ENCODE measurements around the gene MIS12. TPM values are rescaled to one million over a fixed set of nuclear protein-coding genes. Genes with fewer than 3 reads are reported as not detected.

MIS12 gene
- total RNA-seq, 4 donors from 2014 or later, result 6.2 to 28.8 (median 14.8) TPM

DNA sequence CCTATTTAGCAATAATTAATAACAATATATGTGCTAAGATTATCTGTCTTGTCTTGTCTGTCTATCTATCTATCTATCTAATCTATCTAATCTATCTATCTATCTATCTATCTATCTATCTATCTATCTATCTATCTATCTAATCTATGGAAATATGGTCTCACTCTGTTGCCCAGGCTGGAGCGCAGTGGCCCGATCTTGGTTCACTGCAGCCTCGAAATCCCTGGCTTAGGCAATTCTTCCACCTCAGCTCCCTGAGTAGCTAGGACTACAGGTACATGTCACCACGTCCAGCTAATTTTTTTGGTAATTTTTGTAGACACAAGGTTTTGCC, 44.7 kb downstream of the MIS12 start:
- Histone ChIP-seq H3K4me1 (peaks cover 0 to 14% (median 0%) of the 10 kb centered on the region in 3 donors), H3K36me3 (peaks cover 9 to 93% (median 9%) of the 10 kb centered on the region in 3 donors), H3K27ac (no peak overlapping the region), H3K27me3 (no peaks in the 10 kb centered on the region), H3K9me3 (no peaks in the 10 kb centered on the region), H3K4me3 (no peak overlapping the region)
- WGBS, 2 donors, result 88 to 91% methylated on average over 4 of the region's 4 CpGs
- DNase-seq, result no peak
- intact Hi-C loops (cut with DNase I), result no loop called here
- TF ChIP-seq POLR2A (IDR thresholded peaks at IDR 0.05), result no peak
- TF ChIP-seq, protein P1, sequence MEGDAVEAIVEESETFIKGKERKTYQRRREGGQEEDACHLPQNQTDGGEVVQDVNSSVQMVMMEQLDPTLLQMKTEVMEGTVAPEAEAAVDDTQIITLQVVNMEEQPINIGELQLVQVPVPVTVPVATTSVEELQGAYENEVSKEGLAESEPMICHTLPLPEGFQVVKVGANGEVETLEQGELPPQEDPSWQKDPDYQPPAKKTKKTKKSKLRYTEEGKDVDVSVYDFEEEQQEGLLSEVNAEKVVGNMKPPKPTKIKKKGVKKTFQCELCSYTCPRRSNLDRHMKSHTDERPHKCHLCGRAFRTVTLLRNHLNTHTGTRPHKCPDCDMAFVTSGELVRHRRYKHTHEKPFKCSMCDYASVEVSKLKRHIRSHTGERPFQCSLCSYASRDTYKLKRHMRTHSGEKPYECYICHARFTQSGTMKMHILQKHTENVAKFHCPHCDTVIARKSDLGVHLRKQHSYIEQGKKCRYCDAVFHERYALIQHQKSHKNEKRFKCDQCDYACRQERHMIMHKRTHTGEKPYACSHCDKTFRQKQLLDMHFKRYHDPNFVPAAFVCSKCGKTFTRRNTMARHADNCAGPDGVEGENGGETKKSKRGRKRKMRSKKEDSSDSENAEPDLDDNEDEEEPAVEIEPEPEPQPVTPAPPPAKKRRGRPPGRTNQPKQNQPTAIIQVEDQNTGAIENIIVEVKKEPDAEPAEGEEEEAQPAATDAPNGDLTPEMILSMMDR (IDR thresholded peaks at IDR 0.05), result no peak

DNA sequence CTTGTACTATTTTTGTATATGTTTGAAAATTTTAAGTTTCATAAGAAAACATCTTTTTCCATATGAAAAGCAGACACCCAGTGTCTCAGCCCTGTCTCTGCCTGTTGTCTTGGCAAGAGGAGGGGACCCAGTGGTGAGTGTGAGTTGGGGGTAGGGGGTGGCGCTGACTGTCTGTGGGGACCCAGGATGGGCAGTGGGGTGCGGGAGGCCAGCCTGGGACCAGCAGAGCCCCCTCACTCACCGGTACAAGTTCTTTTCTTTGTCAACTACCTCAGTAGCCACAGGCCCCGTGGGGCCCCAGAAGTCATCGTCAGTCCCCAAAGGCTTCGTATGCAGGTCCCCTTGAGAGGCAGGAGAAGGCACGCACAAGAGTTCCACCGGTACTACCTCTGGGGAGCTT, 46.2 kb downstream of the MIS12 start:
- no peaks in the 10 kb centered on the region for H3K9me3 ChIP-seq
- peaks cover 8 to 93% (median 16%) of the 10 kb centered on the region in 3 donors for H3K36me3 ChIP-seq
- no peak for DNase-seq

GRCh38 chr17:5533486-5534315, 47.3 kb downstream of the MIS12 start:
- Histone ChIP-seq H3K9me3 (no peaks in the 10 kb centered on the region), H3K4me1 (no peaks in the 10 kb centered on the region), H3K36me3 (peaks cover 6 to 93% (median 10%) of the 10 kb centered on the region in 3 donors), H3K27me3 (no peaks in the 10 kb centered on the region), H3K4me3 (no peak overlapping the region), H3K27ac (no peak overlapping the region)
- intact Hi-C loops (cut with DNase I), result no loop called here
- TF ChIP-seq, protein P1 (IDR thresholded peaks at IDR 0.05), result no peak
- no peak for TF ChIP-seq POLR2A (IDR thresholded peaks at IDR 0.05)
- 83 to 94% methylated on average over 10 to 16 of the region's 18 CpGs for WGBS, 2 donors
- DNase-seq, result no peak

More for the DNA sequence above, 46.2 kb downstream of the MIS12 start:
- Histone ChIP-seq H3K27me3 (no peaks in the 10 kb centered on the region), H3K4me3 (no peak overlapping the region), H3K27ac (no peak overlapping the region), H3K4me1 (peaks cover 0 to 2% (median 0%) of the 10 kb centered on the region in 3 donors)
- intact Hi-C loops (cut with DNase I), result no loop called here
- WGBS, 2 donors, result 89% methylated on average over 3 of the region's 8 CpGs; no CpG with 5 or more reads in 1 of the 2 donors
- TF ChIP-seq, protein P1 (IDR thresholded peaks at IDR 0.05), result no peak
- TF ChIP-seq POLR2A (IDR thresholded peaks at IDR 0.05), result no peak

DNA sequence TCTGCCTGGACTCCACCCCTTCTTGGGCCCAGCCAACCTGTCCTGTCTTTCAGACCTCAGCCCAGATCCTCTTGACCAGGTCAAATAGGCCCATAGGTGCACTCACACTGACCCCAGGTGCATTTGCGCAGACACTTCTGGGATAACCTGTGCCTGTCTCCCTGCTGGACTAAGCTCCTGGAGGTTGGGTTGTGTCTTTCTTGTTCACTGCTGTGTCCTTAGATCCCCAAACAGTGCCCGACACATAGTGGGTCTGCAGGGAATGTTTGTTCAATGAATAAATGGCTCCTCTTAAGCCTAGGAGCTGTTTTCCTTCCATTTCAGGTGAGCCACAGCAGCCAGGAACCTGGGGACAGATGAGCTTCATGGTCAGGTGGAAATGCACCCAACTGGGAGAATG, 49.1 kb downstream of the MIS12 start:
- H3K4me1 ChIP-seq, result no peaks in the 10 kb centered on the region
- no peaks in the 10 kb centered on the region for H3K9me3 ChIP-seq
- no peaks in the 10 kb centered on the region for H3K27me3 ChIP-seq
- intact Hi-C loops (cut with DNase I), result no loop called here
- DNase-seq, result no peak
- peaks cover 3 to 99% (median 10%) of the 10 kb centered on the region in 3 donors for H3K36me3 ChIP-seq
- TF ChIP-seq, protein P1 (IDR thresholded peaks at IDR 0.05), result no peak
- TF ChIP-seq POLR2A (IDR thresholded peaks at IDR 0.05), result no peak
- WGBS, 2 donors, result 91 to 100% methylated on average over 2 of the region's 2 CpGs
- H3K4me3 ChIP-seq, result no peak overlapping the region
- H3K27ac ChIP-seq, result no peak overlapping the region

- Histone ChIP-seq H3K27ac (no peak overlapping the region), H3K4me3 (no peak overlapping the region), H3K27me3 (no peaks in the 10 kb centered on the region), H3K36me3 (peaks cover 7 to 99% (median 17%) of the 10 kb centered on the region in 3 donors), H3K9me3 (no peaks in the 10 kb centered on the region), H3K4me1 (no peaks in the 10 kb centered on the region)
- DNase-seq, result no peak
- WGBS, 2 donors, result 72 to 82% methylated on average over 4 to 6 of the region's 11 CpGs
- intact Hi-C loops (cut with DNase I), result no loop called here
- TF ChIP-seq, protein P1 (IDR thresholded peaks at IDR 0.05), result no peak
- no peak for TF ChIP-seq POLR2A (IDR thresholded peaks at IDR 0.05)
These were observed 50.7 kb downstream of the MIS12 start for GRCh38 chr17:5536866-5537650.
